Measurements from ENCODE around the gene EME1.

Gene EME1

DNA sequence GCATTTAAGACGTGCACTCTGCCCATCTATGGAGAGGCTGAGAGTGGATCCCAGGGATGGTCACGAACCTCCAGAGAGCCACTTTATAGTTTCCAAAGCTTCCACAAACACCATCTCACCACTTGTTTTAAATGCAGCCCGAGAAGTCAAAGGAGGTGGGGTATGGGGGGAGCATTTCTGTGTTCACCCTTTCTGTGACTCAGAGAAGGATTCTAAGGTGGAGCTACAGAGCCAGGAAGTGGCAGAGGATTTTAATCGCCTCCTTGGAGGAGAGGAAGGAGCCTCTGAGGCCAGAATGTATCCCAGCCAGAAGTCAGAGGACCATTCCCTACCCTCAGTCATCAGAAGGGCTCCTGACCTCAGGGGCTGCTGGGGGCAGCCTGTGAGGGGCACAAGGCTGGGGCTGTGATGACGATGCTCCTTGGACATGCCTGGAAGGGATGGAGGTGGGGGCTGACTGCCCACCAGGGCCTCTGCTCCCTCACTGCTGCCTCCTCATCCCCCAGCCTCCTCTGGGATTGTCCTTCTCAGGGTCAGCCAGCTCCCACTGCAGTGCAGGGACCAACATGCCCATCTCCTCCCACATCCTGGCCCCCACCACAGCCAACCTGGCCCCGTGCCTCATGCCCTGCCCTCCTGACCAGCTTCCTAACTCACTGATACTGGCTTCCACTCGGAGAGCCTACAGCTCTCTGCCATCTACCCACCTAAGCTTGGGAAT lies 24.3 kb upstream of the EME1 start:
- DNase-seq (ENCODE audit: low read depth) = no peak

DNA sequence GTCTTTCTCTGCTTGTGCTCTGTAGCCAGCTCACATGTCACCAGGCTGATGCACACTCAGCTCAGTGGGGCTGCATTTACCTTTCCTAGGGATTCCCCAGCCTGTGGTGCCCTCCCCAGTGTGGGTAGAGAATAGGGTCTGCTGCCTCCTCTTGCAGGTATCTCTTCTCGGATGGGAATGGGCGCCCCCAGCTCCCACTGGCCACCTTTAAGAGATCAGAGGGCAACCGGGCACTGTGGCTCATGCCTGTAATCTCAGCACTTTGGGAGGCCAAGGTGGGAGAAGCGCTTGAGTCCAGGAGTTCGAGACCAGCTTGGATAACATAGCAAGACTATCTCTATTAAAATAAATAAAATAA lies 23.8 kb upstream of the EME1 start:
- DNase-seq (ENCODE audit: low read depth) = no peak

DNA sequence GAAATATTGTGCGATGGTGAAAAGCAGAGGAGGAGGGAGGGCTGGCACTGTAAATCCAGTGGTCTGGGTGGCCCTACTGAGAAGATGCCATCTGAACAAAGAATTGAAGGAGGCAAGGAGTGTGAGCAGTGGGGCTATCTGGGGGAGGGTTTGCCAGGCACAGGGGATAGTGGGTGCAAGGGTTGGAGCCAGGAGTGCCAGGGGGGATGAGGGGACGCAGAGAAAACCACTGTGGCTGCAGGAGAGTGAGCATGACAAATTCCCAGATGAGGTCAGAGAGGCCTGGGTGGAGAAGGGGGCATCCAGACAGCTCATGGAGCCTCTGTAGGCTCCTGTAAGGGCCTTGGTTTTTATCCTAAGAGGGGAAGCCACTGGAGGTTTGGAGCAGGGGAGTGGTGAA lies 22.3 kb upstream of the EME1 start:
- DNase-seq (ENCODE audit: low read depth) = no peak

DNA sequence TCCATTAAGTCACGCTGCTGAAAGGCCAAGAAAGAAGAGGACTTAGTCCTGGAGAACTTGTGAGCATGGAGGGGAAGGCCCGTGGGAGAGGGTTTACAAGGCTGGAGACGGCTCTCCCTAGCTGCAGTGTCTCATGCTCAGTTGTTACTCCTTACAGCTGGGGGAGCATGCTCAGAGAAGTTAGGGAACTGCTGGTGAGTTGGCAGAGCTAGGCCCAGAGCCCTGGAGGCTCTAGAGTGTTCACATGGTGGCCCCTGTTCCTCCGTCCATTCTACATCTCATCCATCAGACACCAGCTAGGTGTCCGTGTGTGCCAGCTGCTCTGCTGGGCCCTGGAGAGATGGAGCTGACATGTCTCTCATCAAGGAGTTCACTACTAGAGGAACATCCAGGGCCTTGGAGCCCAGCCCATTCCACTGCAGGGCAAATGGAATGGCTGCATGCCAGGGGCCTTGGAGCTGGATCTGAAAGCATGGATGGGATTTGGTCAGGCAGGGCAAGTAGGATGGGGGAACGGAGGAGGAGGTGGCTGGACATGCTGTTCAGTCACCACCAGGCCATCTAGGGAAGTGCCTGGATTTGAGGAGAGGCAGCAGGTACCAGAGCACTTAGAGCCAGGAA lies 20.8 kb upstream of the EME1 start:
- no peak for DNase-seq (ENCODE audit: low read depth)

DNA sequence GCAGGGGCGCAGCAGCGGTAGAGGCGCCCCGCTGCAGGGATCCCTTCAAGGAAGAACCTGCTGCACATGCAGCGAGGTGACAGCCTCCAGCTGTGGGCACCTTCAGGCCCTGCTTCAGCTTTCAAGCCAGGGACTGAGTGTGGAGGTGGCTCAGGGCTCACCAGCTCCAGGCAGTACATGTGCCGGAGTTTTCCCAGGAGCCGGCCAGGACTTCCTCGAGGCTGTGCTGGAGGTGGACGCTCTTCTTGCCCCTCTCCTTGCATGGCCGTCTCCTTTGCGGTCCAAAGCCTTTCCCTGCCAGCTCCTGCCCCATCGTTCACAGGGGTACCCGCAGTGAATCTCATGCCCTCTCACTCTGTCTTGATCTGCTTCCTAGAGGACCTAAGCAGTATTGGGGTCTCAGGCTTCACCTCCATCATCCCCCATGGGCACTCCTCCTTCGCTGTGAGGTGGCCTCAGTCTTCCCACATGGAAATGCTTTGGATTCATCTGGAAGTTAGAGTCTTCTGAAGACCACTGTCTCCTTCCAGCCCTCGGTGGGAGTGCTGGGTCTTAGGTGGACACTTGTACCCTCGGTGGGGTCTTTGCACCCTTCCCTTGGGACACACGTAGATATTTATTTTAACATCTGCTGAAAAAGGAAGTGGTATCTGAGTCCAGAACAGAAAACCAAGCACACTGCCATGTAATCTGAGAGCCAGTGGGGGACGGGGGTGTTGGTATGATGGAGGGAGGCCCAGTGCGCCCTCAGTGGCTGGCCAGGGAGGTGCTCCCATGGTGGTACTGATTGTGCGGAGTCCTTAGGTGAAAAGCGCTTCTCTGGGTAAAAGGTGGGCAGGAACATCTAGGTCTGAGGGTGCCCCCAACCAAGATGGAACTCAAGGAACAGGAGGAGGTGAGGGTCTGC lies 20.1 kb upstream of the EME1 start:
- DNase-seq (ENCODE audit: low read depth) = no peak

DNA sequence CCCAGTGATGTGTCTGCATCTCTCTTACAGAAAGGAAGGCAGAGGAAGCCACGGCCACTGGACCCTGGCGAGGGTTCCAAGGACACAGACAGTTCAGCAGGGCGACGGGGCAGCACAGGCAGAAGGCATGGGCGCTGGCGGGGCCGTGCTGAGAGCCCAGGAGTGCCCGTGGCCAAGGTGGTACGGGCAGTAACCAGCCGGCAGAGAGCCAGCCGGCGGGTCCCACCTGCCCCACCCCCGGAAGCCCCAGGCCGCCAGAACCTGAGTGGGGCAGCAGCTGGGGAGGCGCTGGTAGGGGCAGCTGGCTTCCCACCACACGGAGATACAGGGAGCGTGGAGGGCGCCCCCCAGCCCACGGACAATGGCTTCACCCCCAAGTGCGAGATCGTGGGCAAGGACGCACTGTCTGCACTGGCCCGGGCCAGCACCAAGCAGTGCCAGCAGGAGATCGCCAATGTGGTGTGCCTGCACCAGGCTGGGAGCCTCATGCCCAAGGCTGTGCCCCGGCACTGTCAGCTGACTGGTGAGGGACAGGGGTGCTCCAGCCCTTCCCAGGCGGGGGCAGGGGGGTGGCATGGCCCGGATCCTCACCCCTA lies 19.3 kb upstream of the EME1 start:
- DNase-seq (ENCODE audit: low read depth) = no peak

DNA sequence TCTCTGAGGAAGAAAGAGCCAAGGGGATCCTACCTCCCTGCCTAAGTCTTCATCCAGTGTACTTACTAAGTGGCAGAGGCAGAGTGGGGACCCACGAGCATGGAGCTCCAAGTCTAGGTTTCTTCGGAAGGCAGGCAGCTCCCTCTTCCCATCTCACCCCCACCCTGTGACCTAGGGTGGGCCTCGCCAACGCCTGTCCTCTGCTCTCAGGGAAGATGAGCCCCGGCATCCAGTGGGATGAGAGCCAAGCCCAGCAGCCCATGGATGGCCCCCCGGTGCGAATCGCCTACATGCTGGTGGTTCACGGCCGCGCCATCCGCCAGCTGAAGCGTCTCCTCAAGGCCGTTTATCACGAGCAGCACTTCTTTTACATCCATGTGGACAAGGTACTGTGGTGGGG lies 18.8 kb upstream of the EME1 start:
- no peak for DNase-seq (ENCODE audit: low read depth)

DNA sequence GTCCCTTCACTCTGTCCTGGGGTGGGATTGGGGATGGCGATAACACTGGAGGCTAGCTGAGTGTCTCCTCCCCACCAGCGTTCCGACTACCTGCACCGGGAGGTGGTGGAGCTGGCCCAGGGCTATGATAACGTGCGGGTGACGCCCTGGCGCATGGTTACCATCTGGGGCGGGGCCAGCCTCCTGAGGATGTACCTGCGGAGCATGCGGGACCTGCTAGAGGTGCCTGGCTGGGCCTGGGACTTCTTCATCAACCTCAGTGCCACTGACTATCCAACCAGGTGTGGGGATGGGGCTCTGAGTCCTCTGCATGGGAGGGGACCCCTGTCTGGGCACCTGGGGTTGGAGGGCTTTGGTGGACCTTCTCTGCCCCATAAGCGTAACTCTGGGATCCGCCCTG lies 18.3 kb upstream of the EME1 start:
- DNase-seq (ENCODE audit: low read depth) = no peak

DNA sequence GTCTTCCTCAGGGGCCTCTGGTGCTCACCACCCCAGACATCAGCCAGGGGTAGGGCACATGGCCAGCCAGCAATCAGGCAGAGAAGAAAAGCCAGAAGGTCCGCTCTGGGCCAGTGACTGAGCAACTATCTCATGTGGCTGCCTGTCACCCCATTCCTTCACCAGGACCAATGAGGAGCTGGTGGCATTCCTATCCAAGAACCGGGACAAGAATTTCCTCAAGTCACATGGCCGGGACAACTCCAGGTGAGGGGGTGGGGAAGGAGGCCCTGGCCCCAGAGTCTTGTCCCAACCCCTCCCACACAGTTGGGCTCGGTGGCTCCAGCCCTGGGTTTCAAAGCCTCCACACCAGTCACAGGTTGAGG lies 17.7 kb upstream of the EME1 start:
- DNase-seq (ENCODE audit: low read depth) = no peak

DNA sequence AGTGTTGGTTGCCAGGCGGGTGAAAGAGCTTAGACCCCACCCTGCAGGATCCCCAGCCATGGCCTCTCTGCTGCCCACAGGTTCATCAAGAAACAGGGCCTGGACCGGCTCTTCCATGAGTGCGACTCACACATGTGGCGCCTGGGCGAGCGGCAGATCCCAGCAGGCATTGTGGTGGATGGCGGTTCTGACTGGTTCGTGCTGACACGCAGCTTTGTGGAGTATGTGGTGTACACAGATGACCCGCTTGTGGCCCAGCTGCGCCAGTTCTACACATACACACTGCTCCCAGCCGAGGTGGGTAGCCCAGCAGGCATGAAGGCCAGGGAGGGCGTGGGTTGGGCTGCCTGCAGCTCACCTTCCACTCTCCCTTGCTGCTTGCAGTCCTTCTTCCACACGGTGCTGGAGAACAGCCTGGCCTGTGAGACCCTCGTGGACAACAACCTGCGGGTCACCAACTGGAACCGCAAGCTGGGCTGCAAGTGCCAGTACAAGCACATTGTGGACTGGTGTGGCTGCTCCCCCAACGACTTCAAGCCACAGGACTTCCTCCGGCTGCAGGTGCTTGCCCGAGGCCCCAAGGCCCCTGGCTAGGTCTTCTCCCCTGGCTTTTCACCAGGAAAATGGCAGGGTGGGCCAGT lies 17.2 kb upstream of the EME1 start:
- no peak for DNase-seq (ENCODE audit: low read depth)

DNA sequence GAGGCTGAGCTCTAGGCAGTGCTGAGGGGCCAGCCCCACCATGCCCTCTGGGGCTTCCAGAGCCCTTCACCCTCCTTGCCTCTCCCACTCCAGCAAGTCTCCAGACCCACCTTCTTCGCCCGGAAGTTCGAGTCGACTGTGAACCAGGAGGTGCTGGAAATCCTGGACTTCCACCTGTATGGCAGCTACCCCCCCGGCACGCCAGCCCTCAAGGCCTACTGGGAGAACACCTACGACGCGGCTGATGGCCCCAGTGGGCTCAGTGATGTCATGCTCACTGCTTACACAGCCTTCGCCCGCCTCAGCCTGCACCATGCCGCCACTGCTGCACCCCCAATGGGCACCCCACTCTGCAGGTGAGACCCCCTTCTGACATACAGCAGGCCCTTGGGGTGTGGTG lies 16.6 kb upstream of the EME1 start:
- DNase-seq (ENCODE audit: low read depth) = no peak

DNA sequence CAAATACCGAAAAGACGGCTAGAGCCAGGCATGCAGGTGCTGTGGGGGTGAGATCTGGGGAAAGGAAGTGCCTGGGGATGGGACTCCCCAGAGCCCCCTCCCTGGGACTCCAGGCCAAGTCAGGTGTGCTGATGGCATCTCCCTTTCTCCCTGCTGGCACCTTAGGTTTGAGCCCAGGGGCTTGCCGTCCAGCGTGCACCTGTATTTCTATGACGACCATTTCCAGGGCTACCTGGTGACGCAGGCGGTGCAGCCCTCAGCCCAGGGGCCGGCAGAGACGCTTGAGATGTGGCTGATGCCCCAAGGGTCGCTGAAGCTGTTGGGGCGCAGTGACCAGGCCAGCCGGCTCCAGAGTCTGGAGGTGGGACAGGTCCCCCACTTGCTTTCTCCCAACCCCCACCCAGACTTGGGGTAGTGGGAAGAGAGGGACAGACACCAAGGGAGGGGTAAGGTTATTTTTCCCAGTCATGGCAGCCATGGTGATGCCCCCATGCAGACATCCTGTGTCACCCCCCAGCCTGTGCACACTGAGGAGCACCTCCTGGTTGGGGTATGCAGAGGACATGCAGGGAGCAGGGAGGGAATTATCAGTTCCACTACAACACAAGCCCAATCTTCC lies 16.0 kb upstream of the EME1 start:
- no peak for DNase-seq (ENCODE audit: low read depth)

DNA sequence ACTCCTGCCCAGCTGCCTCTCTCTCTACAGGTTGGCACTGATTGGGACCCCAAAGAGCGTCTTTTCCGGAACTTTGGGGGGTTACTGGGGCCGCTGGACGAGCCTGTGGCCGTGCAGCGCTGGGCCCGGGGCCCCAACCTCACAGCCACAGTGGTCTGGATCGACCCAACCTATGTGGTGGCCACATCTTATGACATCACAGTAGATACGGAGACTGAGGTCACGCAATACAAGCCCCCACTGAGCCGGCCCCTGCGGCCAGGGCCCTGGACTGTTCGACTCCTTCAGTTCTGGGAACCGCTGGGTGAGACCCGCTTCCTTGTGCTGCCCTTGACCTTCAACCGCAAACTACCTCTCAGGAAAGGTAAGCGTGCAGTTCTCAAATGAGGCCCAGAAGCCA lies 14.9 kb upstream of the EME1 start:
- no peak for DNase-seq (ENCODE audit: low read depth)

DNA sequence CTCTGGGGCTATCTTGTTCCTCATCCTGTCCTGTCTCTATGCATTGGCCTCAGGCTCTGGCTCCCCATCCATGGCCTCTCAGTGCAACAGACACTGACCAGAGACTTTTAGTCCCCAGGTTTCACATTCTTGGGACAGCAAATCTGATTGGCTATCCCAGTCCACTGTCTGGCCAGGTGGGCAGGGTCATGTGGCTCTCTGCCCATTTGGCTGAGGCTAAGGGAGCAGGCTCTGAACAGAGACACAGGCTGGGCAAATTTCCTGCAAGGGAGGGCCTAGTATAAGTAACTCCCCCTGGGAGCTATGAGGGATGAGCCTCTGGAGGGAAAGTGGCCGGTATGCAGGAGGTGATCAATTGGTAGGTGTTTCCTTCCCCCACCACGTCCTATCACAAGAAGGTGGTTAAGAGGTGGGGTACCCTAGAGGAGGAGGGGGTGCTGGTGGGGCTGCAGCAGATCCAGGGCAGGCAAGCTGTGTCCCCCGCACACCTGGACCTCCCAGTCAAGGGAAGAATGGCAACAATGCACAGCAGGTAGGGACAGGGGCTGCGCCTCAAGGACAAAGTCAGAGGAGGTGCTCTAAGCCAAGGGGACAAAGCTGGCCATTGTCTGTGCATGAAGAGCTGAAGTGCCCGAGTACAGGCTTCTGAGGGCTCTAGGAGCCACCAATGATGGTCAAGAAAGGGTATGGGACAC lies 13.9 kb upstream of the EME1 start:
- DNase-seq (ENCODE audit: low read depth) = no peak

DNA sequence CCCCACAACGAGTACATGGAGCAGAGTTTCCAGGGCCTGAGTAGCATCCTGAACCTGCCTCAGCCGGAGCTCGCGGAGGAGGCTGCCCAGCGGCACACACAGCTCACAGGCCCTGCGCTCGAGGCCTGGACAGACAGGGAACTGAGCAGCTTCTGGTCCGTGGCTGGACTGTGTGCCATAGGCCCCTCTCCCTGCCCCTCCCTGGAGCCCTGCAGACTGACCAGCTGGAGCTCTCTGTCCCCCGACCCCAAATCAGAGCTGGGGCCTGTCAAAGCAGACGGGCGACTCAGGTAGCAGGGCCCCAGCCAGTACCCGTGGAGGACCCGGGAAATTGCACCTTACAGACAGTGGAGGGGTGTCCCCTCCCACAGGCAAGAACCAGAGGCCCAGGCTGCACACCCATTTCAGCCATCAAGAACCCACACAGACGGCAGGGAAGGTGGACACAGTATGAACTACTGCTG lies 13.0 kb upstream of the EME1 start:
- no peak for DNase-seq (ENCODE audit: low read depth)

DNA sequence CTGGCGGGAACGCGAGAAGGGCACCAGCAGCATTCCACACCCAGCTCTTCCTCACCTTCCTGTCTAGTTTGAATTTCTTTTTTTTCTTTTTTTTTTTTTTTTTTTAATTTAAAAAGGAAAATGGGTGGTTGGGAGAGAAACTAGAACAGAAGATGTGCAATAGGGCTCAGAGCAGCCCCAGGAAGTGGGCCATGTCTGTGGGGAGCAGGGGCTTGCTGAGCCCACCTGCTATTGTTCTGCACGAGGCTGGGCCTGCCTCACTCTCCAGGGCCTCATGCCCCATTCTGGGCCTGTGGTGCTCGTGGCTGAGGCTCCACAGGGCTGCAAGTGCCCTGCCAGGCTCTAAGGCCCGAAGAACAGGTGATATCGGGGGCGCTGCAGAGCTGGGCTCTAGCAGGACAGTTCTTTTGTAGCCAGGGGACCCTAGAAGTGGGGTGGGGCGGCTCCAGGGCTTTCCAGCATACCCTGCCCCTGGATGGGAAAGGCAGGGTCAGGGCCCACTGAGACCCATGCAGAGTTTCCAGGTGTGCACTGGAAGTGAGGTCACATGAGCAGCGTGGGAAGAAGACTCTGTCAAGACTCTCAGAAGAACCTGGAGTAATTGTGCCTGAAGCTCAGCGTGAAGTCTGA lies 12.4 kb upstream of the EME1 start:
- no peak for DNase-seq (ENCODE audit: low read depth)

DNA sequence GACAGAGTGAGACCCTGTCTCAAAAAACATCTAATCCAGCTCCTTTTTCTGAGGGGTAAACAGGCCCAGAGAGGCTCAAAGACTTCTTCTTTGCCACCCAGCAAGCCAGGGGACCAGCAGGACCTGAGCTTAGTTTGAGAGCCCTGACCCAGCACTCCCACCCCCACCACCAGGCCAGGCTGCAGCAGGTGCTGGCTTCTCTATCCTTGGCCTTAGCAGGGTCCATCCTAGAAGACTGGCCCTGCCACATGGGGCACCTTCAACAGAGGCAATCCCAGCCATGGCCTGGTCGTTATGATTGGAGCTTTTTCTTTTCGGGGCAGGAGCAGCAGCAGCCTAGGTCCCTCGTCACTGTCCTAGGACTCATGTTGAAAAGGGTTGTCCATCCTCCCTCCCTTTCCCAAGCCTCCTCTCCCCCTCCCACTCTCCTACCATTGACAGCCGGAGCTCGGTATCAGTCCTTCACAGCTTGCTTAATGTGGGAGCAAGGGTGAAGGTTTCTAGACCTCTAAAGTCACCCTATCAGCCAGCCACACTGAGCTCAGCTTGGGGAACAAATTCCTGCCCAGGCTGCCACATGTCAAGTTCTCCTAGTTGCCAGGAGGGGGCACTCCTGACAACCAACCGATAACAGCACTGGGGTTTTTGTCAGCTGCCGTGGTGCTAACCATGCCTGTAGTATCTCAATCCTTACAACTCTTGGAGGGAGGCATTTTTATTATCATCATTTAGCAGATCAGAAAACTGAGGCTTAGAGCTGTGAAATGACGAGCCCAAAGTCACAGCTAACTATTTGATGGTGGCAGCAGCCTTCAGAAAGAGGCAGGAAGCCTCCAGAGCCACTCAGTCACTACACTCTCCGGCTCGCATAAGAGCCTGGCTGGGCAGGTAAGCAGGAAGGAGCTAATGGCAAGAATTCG lies 11.2 kb upstream of the EME1 start:
- DNase-seq (ENCODE audit: low read depth) = peak; percentile 83

DNA sequence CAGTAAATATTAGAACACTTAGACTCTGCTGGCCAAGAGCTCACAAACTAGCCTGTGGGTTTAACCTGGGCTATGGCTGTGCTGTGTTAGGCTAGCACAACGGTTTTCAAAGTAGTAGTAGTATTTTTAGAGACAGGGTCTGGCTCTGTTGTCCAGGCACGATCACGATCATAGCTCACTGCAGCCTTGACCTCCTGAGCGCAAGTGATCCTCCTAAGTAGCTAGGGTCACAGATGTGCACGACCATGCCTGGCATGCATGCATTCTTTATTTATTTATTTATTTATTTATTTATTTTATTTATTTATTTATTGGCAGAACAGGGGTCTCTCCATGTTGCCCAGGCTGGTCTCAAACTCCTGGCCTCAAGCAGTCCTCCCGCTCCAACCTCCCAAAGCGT lies 10.4 kb upstream of the EME1 start:
- no peak for DNase-seq (ENCODE audit: low read depth)

DNA sequence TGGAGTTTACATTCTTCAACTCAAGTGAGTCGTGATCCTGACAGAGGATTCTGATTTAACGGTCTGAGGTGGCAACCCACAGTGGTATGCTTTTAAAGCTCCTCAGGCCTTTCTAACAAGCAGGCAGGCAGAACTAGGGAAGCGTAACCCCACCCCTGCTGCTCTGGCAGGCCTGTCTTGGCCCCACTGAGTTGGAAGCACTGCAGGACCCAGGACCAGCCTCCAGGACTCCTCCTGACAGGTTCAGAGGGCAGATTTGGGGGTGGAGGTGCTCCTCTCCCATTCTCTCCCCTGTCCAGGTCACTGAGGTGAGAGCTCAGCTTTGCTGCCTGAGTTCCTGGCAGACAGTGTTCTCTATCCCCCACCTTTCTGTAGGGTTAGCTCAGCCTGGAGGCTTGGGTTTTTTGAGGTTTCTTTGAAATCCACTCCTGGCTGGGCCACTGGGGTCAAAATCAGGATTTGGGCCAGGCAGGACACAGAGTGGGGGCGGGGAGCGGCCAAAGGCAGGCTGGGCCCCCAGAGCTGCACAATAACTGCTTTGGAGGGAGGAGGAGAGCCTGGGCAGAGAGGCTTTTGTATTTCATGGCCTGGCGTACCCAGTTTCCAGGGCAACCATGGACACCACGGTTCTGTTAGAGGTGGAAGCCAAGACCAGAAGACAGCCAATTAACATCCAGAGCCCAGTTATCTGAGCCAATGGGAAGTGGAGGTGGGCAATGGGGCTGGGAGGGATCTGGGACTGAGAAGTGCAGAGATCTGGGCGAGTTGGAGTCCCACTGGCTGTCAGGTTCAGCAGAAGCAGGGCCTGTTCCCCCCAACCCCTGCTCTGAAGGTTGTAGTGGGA lies 9.6 kb upstream of the EME1 start:
- no peak for DNase-seq (ENCODE audit: low read depth)
